Right renal pelvis (tissue), 4 donors: ENCODE results near the gene NPC1L1. TPM values are rescaled to one million over a fixed set of nuclear protein-coding genes. Genes with fewer than 3 reads are reported as not detected.
"Not testable (repeated sequence)": the region's sequence is repeated elsewhere in the genome, so short reads cannot be mapped to it uniquely, and the experiment has no call there.

Experiments used
- DNase-seq, 4 donors: peaks; one replicate each; pipeline ENCODE4 v3.0.0-alpha.2; 2013; ENCODE audit warnings: low read depth in 4 of 4, low spot score in 3 of 4, missing footprints in 1 of 4
- polyA plus RNA-seq, 4 donors: library from polyadenylated mRNA; unstranded; fragments of 120-200 nt; gene quantifications; one replicate each; pipeline ENCODE4 v1.2.1, GENCODE V29; 2013; ENCODE audit not compliant: insufficient read length in 4 of 4

Gene NPC1L1
- polyA plus RNA-seq, 4 donors, result 2.4 to 3.9 (median 2.7) TPM

DNA sequence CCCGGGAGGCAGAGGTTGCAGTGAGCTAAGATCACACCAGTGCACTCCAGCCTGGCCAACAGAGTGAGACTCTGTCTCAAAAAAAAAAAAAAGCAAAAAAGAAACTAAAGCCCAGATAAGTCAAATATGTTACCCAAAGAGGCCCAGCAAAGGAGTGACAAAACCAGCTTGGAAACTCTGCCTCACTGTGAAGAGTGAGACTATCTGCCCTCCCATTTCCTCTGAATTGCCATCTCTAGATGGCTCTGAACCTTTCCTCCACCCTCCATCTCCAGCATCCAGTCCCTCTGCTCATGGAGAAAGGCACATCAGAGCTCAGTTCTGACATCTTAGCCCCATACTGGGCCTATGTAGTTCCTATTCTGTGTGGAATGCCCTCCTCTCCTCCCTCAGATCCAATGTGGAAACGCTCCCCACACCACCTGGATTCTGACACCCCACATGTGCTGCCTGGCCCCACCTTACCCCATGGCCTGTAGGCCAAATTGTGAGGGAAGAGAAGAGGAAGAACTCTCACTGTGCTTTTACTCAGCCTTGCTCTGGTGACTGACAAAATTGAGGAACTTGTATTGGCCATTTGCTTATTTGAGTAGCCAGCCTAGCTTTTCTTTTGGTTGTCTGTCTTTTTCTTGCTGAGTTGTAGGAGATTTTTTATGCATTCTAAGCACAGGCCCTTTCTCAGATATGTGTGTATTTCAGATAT lies 32.7 kb downstream of the NPC1L1 start:
- DNase-seq, result no peak

DNA sequence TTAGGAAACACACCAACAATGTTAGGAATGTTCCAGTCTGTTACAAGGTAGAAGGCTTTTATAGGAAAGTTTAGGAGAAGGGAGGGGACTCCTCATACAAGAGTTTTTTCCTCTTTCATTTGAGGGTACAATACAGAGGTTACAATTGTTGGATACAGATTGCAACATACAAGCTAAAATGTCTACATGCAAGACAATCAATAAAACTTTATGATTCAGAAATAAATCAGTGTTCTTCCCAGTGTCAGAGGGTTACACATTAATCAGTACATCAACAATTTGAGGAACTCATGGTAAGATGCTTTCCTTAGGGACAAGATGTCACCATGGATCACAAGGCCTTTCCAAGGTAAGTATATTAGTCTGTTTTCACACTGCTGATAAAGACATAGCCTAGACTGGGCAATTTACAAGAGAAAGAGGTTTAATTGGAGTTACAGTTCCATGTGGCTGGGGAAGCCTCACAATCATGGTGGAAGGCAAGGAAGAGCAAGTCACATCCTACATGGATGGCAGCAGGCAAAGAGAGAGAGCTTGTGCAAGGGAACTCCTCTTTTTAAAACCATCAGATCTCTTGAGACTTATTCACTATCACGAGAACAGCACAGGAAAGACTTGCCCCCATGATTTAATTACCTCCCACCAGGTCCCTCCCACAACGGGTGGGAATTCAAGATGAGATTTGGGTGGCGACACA lies 34.4 kb downstream of the NPC1L1 start:
- DNase-seq, result not testable (repeated sequence)

DNA sequence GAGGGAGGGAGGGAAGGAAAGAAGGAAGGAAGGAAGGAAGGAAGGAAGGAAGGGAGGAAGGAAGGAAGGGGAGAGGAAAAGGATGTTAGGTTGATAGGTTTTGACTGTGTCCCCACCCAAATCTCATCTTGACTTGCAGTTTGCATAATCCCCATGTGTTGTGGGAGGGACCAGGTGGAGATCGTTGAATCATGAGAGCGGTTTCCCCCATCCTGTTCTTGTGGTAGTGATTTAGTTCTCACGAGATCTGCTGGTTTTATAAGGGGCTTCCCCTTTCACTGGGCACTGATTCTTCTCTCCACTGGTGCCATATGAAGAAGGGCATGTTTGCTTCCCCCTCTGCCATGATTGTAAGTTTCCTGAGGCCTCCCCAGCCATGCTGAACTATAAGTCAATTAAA lies 35.5 kb downstream of the NPC1L1 start:
- no peak for DNase-seq

DNA sequence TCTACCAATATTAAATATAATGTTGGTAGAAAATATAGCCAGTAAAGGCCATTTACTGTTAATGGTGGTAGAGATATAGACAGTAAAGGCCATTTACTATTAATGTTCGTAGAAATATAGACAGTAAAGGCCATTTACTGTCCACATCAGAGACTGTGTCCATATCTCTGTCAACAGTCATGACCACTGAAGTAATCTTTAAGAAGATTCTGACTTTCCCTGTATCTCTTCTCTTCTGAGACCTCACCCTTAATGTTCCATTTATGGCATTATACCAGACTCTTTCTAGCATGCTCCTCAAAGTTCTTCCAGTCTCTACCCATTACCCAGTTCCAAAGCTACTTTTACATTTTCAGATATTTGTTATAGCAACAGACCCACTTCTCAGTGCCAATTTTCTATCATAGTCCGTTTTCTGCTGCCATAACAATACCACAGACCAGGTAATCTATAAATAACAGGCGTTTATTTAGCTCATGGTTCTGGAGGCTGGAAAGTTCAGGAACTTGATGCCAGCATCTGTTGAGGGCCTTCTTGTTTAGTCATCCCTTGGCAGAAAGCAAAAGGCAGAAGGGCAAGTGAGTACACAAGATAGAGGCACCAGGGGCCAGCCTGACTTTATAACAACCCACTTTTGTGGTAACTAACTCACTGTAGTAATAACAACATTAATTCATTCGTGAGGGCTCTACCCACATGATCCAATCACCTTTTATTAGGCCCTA lies 42.7 kb downstream of the NPC1L1 start:
- DNase-seq, result no peak

DNA sequence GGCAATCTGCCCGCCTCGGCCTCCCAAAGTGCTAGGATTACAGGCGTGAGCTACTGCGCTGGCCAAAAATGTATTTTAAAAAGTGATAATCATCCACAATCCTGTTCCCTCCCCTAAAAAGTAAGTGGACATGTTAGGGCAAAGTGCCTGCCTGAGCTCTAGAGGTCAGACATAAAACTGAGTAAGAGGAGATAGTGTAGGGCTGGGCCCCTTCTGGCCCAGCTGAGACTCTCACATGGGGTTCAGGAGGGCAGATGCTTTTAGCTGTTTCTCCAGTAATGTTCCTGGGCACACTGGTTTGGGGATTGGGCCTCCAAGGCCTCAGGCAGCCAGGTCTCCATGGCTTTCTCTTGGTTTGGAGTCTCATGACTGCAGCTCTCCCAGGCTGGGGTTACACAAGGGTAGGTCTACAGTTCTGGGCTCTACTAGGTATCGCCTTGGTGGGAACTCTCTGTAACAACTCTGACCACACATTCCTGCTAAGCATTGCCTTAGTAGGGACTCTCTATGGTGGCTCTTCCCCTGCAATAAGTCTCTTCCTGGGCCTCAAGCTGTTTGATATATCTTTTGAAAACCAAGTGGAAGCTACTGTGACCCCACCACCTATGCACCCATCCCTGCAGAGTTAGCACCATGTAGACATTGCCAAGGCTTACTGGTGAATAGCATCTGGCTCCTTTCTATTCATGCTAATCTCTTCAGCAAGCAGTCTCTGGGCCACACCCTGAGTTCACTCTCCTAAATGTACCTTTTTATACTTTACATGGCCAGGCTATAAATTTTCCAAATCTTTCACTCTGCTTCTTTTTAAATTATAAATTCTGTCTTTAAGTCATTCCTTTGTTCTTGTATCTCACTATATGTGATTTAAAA lies 43.7 kb downstream of the NPC1L1 start:
- DNase-seq, result no peak

DNA sequence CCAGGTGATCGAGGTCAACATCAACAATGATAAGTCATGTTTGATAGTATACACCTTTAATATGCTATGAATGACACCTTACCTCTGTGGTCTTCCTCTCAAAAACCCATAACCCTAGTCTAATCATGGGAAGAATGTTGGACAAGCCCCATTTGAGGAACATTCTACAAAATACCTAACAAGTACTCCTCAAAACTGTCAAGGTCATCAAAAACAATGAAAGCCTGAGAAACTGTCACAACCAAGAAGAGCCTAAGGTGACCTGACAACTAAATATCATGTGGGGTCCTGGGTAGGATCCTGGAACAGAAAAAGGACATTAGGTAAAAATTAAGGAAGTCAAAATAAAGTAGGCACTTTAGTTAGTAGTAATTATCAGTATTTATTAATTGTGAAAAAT lies 44.7 kb downstream of the NPC1L1 start:
- no peak for DNase-seq

DNA sequence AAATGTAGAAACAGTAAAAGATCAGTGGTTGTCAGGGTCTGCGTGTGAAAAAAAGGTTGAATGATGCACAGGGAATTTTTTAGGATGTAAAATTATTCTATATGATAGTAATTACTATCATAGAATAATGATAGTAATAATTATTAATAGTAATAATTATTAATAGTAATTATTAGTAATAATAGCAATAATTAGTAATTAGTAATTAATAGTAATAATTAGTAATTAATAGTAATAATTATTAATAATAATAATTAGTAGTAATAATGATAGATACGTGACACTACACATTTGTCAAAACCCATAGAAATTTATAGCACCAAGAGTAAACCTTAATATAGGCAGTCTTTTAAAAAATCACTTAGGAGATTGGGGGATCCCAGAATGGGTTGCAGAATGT lies 46.2 kb downstream of the NPC1L1 start:
- DNase-seq, result no peak

DNA sequence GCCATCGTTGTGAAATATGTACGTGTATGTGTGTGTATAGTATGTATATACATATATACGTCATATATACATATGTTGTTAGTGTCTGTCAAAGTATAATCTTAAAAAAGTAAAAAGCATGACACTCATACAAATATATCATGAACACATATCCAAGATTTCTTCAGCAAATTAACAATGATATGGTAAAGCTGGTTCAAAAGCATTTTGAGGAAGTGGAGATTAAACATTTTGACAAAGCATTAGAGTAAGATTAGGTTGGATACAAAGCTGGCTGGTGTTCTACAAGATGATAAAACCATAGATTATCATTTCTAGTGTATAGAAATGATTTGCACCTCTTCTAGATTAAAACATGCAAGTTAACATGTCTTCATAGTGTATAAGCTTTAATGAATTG lies 49.9 kb downstream of the NPC1L1 start:
- DNase-seq, result no peak

DNA sequence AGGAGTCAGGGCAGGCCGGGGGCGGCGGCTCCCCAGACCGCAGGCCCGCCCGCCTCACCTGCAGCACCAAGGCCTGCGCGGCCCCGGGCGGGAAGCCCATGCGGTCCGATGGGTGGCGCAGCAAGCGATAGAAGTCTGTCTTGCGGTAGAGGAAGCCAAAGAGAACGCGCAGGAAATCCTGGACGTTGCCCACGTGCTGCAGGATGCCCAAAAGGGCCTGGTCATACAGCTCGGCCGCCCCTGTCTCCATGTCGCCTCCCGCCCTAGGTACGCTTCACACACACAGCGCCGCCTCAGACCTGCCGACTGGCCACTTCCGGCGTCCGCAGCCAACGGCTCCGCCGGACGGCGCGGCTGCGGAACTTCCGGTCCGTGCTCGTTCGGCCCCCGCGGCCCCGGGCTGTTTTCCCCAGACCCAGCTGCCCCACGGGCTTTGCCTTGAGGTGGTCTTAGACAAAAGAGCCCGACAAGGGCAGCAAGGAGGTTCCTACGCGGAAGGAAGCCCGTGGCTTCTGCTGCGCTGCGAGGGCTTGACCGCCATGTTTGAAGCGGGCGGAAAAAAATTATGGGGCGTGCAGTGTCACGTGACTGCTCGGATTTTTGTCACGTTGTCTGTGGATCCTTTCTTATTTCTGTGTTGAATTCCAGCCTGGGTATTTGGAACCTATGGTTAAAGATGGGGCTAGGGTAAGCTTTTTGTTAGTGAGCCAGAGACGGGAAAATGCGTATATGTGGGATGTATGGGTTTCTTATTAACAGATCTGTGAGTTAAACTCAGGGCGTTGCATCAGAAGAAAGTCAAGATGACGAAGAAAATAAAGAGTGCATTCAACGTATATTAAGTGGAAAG lies 50.6 kb downstream of the NPC1L1 start, which contains the start of gene NUDCD3:
Gene NUDCD3 (minus strand): TSS at position 308 of the 850 bp plus-strand sequence. CDS start 58 bp downstream, at position 250.
- peak; percentile 75 to 82 (median 78) for DNase-seq

DNA sequence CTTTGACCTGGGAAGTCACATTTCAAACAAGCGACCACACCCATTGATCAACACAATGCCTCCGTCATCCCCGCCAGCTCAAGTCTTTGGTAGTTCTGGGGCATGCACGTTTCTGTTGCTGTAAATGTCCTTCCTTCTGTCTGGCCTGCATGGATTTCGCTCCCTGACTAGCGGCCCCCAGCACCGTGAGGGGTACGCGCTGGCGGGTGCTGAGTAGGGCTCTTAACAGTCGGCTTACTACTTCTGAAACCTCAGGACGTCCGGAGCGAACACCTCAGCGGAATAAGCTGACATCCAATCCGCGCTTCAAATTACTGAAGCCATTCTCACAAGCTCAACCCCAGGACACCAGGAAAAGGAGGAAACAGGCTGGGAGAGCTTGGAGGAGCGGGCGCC lies 51.2 kb downstream of the NPC1L1 start:
- no peak for DNase-seq

DNA sequence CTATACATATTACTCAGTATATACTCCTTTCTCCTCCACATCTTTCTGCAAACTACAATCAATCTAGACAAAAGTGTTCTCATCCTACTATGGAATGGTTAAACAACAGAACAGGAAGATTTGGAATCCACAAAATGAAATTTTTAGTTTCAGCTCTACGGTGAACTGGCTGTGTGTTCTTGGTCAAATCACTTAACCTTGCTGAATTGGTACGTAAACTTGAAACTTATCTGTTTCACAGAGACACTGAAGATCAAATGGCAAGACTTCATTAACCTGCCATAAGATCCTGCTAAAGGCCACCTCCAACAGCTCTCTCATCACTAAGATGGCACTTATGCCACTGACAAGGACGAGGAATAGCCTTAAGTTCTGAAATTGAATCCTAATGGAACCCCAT lies 52.2 kb downstream of the NPC1L1 start:
- no peak for DNase-seq

DNA sequence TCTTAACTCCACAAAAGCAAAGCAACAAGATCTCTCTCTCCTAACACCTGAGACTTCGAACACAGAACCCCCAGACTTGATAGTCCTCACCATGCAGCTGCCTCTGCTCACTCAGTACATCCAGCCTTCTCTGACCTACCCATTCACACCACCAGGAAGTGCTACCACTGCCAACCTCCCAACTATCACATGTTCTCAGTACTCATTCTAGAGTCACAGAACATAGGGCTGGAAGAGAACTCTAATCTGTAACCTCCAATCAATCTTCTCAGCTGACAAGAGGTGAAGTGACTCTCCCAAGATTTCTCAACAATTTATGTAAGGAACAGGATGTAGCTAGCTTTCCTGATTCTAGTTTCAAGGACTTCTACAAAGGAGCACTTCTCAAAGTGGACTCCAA lies 54.4 kb downstream of the NPC1L1 start:
- no peak for DNase-seq

DNA sequence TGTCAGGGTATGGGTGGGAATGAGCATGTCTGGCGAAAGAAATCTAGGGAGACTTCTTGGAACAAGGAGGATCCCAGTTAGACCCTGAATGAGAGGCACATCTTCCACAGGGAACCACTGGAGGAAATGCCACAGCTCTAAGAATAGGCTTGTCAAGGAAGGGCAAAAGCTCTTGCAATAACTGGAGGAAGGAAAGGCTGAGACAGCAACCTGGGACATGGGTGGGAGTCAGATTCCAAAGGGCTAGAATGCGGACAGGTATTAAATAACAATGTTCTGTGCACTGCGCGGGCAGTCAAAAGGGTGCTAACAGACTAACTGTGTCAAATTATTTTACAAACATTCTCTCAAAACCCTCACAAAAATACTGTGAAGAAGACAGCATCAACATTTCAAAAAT lies 55.1 kb downstream of the NPC1L1 start:
- no peak for DNase-seq

DNA sequence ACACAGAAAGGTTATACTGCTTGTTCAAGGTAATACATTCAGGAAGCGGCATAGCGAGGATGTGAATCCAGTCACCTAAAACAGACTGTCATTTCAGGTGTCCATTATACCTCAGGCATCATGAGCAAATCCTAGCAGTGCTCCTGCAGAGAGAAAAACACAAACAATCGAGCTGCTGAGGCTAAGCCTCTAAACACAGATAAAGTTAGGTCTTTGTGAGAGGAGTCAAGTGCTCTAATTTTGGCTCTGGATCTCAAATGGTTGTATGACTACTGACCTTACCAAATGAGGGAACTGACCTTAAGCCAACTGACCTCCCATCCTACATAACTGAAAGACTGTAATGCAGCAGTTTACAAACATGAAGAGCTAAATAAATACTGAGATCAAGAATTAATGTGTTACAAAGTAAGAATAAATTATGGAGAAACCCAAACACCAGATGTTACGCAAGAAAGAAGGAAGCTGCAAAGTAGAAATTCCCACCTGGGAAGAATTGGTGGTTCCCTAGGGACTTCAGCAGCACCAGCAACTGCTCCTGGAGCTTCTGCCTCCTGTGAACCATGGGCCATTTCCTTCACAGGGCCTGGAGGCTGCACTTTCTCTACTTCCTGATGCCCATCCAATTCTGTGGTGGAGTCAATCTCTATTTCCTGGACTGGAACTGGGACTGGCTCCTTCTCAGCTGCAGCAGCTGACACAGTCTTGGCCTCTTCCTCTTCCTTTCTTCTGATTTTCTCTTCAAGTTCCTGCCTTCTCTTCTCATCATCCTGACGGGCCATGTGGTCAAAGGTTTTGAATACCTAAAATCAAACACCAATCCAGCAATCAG lies 56.4 kb downstream of the NPC1L1 start:
- no peak for DNase-seq

DNA sequence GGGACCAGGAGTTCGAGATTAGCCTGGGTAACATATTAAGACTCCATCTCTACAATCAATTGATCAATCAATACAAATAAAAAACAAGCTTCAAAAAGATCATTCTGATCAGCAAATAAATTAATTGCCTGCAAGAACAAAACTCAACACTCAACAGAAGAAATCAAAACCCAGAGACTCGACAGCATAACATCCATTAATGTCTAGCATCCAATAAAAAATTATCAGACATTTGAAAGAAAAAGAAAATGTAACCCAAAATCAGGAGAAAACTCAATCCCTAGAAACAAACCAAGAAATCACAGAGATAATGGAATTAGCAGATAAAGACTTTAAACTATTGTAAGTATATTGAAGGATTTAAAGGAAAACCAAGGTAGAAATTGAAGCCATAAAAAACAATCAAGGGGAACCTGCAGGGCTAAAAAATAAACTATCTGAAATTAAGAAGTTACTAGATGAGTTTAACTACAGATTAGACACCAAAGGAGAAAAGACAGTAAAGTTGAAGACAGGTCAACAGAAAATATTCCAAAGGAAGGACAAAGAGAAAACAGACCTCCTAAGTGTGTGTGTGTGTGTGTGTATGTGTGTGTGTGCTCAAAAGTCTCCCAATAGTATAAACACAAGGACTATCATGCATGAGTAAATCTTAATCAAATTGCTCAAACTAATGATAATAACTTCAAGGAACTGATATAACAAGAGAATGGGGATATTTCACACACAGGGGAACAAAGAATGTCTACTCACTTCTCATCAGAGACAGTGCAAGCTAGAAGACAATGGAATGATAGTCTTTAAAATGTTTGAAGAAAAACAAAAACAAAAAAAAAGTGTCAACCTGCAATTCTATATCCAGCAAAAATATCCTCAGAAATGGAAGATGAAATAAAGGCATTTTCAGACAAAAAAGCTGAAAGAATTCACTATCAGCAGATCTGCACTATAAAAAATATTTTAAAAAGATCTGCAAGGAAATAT lies 58.3 kb downstream of the NPC1L1 start:
- no peak for DNase-seq

DNA sequence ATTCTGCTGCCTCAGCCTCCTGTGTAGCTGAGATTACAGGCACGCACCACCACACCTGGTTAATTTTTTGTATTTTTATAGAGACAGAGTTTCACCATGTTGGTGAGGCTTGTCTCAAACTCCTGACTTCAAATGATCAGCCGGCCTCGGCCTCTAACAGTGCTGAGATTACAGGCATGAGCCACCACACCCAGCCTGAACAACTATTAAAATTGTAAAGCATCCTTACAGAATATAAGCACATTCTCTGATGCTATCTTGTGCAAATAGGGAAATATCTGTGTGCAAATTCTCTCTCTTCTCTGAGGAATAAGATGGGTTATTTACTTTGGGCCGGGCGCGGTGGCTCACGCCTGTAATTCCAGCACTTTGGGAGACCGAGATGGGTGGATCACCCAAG lies 63.2 kb downstream of the NPC1L1 start:
- no peak for DNase-seq

DNA sequence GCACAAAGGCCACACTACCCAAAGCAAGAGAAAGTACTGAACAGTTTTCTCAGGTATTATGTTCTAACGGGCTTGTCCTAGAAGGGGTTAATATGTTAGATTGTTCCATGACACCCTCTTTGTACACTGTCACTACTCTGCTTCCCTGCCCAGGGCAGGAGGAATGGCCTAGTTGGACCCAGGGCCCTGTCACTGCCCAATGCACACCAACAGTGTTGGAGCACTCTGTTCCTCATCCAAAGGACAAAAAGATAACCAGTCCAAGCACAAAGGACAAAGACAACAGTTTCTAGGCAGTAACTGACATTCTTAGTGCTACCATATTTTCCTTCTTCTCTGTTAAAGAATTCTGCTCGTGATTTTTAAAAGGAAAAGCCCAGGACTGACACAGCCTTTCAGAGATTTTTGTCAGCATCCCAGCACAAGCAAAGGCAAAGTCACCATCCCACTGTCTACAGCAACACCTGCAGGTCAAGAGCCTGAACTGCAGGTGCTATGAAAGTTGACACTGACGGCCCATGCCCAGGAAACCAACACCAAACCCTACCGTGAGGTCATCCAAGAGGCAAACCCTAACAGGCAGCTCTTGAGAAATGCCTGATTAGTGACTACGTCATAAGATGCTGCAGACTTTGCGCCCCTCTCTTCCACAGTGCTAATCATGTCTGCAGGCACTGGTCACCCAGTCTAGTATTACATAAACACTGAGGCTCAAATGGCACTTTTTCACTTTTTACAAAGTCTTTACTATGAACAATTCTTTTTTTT lies 63.9 kb downstream of the NPC1L1 start:
- peak; percentile 35 to 45 (median 40) for DNase-seq
